Osteoblast (primary cell): ENCODE data around the gene S100A7A. TPM values are rescaled to one million over a fixed set of nuclear protein-coding genes. Genes with fewer than 3 reads are reported as not detected.

Experiments used
- DNase-seq: peaks from one replicate; pipeline ENCODE4 v3.0.0; 2011; ENCODE audit warnings: low spot score, mixed read lengths; ENCODE audit not compliant: insufficient read length; ENCODE audit errors: missing footprints
- H2AFZ ChIP-seq: 2 replicates; pipeline ENCODE4 v1.6.0; 2011; ENCODE audit warnings: mild to moderate bottlenecking, low read length
- H3K27ac ChIP-seq: 2 replicates; pipeline ENCODE4 v1.5.1; 2011; ENCODE audit warnings: mild to moderate bottlenecking, low read depth, low read length, moderate library complexity
- H3K27me3 ChIP-seq: 2 replicates; pipeline ENCODE4 v1.6.0; 2012; ENCODE audit warnings: mild to moderate bottlenecking, control low read depth, inconsistent platforms, low read length, moderate library complexity; ENCODE audit not compliant: insufficient read depth
- H3K36me3 ChIP-seq: 2 replicates; pipeline ENCODE4 v1.5.1; 2011; ENCODE audit warnings: mild to moderate bottlenecking, low read length, control low read depth, moderate library complexity; ENCODE audit not compliant: insufficient read depth
- H3K4me1 ChIP-seq: 2 replicates; pipeline ENCODE4 v1.5.1; 2011; ENCODE audit warnings: mild to moderate bottlenecking, low read length, control low read depth, moderate library complexity; ENCODE audit not compliant: insufficient read depth
- H3K4me2 ChIP-seq: 2 replicates; pipeline ENCODE4 v1.6.0; 2011; ENCODE audit warnings: mild to moderate bottlenecking, low read length; ENCODE audit not compliant: insufficient read depth
- H3K4me3 ChIP-seq: fragments of 200-600 bp; sonication (generic); 3 replicates; pipeline ENCODE4 v1.5.1; 2012; ENCODE audit warnings: mild to moderate bottlenecking, low read length, inconsistent platforms; ENCODE audit not compliant: insufficient read depth
- H3K79me2 ChIP-seq: 2 replicates; pipeline ENCODE4 v1.6.0; 2012; ENCODE audit warnings: mild to moderate bottlenecking, low read length, control low read depth, inconsistent platforms; ENCODE audit not compliant: insufficient read depth
- H3K9me3 ChIP-seq: 2 replicates; pipeline ENCODE4 v1.5.1; 2011; ENCODE audit warnings: low read depth, low read length, control low read depth
- H4K20me1 ChIP-seq: 2 replicates; pipeline ENCODE4 v1.6.0; 2012; ENCODE audit warnings: mild to moderate bottlenecking, low read length, control low read depth; ENCODE audit not compliant: insufficient read depth
- CTCF ChIP-seq: IDR thresholded peaks from 2 replicates; pipeline ENCODE4 v1.5.1; 2011; ENCODE audit warnings: mild to moderate bottlenecking, low read depth, low read length, moderate library complexity; ENCODE audit errors: extremely low read depth
- total RNA-seq: library from RNA; depleted of rRNA; stranded (reverse); fragments of >200 nt; gene quantifications from 2 replicates; pipeline ENCODE4 v1.2.3, GENCODE V29; 2012

The S100A7A gene
- total RNA-seq, 1 donor: not detected

- no peak for TF ChIP-seq CTCF
- Histone ChIP-seq H3K36me3 (no peaks in the 10 kb centered on the region), H3K4me3 (no peak overlapping the region), H3K27me3 (no peaks in the 10 kb centered on the region), H2AFZ (no peak overlapping the region), H3K9me3 (no peaks in the 10 kb centered on the region), H3K79me2 (no peaks in the 10 kb centered on the region), H3K27ac (no peak overlapping the region), H3K4me1 (no peaks in the 10 kb centered on the region), H3K4me2 (no peak overlapping the region), H4K20me1 (no peaks in the 10 kb centered on the region)
- DNase-seq: no peak
Measured at GRCh38 chr1:153394391-153394790, 21.9 kb upstream of the S100A7A start.

- H3K27me3 ChIP-seq: no peaks in the 10 kb centered on the region
- H3K9me3 ChIP-seq: no peaks in the 10 kb centered on the region
- H3K4me1 ChIP-seq: no peaks in the 10 kb centered on the region
- no peaks in the 10 kb centered on the region for H4K20me1 ChIP-seq
- H3K4me3 ChIP-seq: no peak overlapping the region
- no peaks in the 10 kb centered on the region for H3K79me2 ChIP-seq
- no peak overlapping the region for H3K27ac ChIP-seq
- TF ChIP-seq CTCF: no peak
- H3K4me2 ChIP-seq: no peak overlapping the region
- DNase-seq: no peak
- no peak overlapping the region for H2AFZ ChIP-seq
- H3K36me3 ChIP-seq: no peaks in the 10 kb centered on the region
Measured at GRCh38 chr1:153395136-153395685, 21.1 kb upstream of the S100A7A start.

GRCh38 chr1:153395776-153396175, 20.5 kb upstream of the S100A7A start:
- H3K27me3 ChIP-seq: no peaks in the 10 kb centered on the region
- H2AFZ ChIP-seq: no peak overlapping the region
- no peak overlapping the region for H3K4me3 ChIP-seq
- DNase-seq: no peak
- H3K79me2 ChIP-seq: no peaks in the 10 kb centered on the region
- no peak overlapping the region for H3K27ac ChIP-seq
- H3K4me1 ChIP-seq: no peaks in the 10 kb centered on the region
- H4K20me1 ChIP-seq: no peaks in the 10 kb centered on the region
- TF ChIP-seq CTCF: no peak
- no peaks in the 10 kb centered on the region for H3K9me3 ChIP-seq
- H3K4me2 ChIP-seq: no peak overlapping the region
- H3K36me3 ChIP-seq: no peaks in the 10 kb centered on the region

GRCh38 chr1:153396461-153396860, 19.9 kb upstream of the S100A7A start:
- Histone ChIP-seq H3K79me2 (no peaks in the 10 kb centered on the region), H3K27me3 (no peaks in the 10 kb centered on the region), H3K4me2 (no peak overlapping the region), H3K27ac (no peak overlapping the region), H3K36me3 (no peaks in the 10 kb centered on the region), H3K4me3 (no peak overlapping the region), H3K4me1 (no peaks in the 10 kb centered on the region), H4K20me1 (no peaks in the 10 kb centered on the region), H2AFZ (no peak overlapping the region), H3K9me3 (no peaks in the 10 kb centered on the region)
- no peak for TF ChIP-seq CTCF
- no peak for DNase-seq
